Measurements from ENCODE around the gene BCORL1.

DNA sequence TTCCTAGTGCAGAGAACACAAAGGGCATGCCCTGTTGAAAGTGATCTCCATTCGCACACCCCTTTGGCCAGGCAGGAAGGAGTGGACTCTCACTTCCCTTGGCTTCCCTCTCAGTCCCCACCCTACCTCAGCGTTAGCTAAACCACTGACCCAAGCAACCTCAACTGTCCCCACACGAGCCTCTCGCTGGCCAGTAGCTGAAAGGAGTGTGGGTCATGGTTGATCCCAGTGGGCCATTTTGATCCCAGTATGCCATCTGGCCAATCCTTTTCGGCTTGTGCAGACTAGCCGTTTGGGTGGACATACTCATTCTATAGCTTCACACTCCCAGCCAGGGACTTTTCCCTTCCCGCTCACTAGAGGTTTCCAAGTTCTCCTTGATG is 24.4 kb upstream of the BCORL1 start:
- no peak for TF ChIP-seq EZH2 (IDR thresholded peaks at IDR 0.05; ENCODE audit: borderline replicate concordance)
- TF ChIP-seq, protein P1, sequence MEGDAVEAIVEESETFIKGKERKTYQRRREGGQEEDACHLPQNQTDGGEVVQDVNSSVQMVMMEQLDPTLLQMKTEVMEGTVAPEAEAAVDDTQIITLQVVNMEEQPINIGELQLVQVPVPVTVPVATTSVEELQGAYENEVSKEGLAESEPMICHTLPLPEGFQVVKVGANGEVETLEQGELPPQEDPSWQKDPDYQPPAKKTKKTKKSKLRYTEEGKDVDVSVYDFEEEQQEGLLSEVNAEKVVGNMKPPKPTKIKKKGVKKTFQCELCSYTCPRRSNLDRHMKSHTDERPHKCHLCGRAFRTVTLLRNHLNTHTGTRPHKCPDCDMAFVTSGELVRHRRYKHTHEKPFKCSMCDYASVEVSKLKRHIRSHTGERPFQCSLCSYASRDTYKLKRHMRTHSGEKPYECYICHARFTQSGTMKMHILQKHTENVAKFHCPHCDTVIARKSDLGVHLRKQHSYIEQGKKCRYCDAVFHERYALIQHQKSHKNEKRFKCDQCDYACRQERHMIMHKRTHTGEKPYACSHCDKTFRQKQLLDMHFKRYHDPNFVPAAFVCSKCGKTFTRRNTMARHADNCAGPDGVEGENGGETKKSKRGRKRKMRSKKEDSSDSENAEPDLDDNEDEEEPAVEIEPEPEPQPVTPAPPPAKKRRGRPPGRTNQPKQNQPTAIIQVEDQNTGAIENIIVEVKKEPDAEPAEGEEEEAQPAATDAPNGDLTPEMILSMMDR (IDR thresholded peaks at IDR 0.05; ENCODE audit: poor library complexity): no peak

Measured in hepatocyte (in vitro differentiated cells).